HG03442 (cell line): Measurements from ENCODE around the gene KIAA1143.

Experiments used
- ATAC-seq: cut with Tn5 transposase; IDR thresholded peaks from one replicate; pipeline ENCODE4 v1.9.1; 2021; ENCODE audit warnings: mild to moderate bottlenecking, moderate library complexity; ENCODE audit not compliant: unreplicated experiment

Gene KIAA1143

DNA sequence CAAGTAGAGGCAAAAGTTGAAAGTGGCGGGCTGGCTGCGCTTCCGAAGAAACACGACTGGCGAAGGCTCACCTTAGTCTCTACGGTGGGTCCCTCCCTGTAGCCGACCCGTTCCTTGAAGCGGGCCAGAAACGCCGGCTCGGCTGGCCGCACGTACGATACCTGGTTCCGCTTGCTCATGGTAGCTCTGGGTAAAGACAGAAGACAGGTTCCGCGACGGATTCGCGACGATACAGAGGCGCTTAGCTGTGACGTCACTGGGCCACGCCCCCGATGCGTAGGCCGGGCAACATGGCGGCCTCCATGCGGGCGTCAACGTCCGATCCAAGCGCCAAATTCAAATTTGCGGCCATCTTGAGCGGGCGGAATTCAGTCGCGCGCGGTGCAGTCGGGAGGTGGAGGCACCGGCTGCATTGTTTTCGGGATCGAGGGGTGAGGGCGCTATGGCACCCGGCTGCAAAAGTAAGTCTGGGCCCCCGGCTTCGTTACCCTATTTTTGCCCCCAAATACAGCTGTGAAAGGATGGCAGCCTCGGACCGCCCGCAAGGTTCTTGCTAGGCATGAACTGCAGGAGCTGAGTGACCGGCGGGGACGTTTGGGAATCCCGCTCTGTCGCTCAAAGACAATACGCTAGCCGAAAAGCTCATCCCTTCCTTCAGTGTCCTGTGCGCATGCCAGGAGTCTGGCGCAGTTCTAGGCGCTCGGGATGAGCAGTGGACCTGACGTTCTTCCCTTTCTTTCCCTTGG, at the start of gene KIAA1143, which contains the start of gene KIF15:
TSS of gene KIAA1143 (minus strand) at position 196 of the 746 bp plus-strand sequence. CDS start at position 179, 17 bp downstream.
TSS of gene KIF15 (plus strand) at position 371 of the 746 bp plus-strand sequence. CDS start at position 443, 72 bp downstream.
- peak; percentile 87 for ATAC-seq

GRCh38 chr3:44805960-44806359, 44.5 kb upstream of the KIAA1143 start:
- no peak for ATAC-seq

DNA sequence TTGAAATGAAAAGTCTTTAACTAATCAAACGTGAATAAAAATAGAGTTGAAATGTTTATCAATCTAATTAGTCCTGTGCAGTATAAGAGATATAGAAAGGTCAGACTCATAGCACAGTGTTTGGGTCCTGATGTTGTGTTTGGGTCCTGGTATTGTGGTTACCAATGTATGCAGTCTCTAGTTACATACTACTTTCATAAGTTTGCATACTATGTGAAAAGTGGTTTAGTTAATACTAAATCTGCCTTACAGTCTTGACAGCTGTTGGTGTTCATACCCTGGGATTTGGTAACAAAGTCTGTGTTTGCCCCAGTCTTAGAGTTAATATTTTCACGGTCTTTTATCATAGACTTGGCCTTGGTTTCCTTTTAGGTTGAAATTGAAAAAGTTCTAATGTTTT, 41.9 kb upstream of the KIAA1143 start:
- no peak for ATAC-seq

DNA sequence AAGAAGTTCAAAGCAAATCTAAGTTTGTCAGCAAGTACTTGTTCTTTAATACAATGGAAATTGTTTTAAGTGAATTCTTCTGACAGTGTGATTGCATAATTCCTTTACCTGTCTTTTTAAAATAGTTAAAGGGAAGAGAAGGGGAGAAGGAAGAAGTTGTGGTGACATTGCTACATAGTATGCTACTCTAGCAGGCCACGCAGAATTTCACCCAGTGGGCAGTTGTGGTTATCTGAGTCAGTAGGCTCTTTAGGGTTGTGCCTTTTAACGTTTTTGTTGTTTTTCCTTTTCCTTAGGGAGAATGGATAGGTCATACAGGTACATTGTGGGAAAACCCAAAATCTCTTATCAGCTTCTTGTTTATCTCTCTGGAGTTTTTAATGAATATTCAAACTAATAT, 40.6 kb upstream of the KIAA1143 start:
- ATAC-seq, result no peak

- no peak for ATAC-seq
Measured at GRCh38 chr3:44795197-44795596, 33.8 kb upstream of the KIAA1143 start.

DNA sequence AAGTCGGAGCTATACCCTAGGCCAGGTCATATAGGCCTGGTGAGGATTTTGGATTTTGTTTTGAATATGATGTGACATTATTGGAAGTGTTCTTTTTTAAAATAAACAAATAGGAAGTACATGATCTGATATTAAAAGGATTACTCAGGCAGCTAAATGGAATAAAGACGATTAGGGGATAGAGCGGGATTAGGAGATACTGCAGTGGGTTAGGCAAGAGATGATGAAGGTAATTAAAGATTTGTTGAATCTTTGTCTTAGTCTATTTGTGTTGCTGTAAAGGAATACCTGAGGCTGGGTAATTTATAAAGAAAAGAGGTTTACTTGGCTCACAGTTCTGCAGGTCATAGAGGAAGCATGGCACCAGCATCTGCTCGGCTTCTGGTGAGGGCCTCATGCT, 21.5 kb upstream of the KIAA1143 start:
- ATAC-seq, result no peak

GRCh38 chr3:44772099-44772442, 10.7 kb upstream of the KIAA1143 start:
- no peak for ATAC-seq

GRCh38 chr3:44771424-44772098, 10.1 kb upstream of the KIAA1143 start:
- ATAC-seq, result no peak

DNA sequence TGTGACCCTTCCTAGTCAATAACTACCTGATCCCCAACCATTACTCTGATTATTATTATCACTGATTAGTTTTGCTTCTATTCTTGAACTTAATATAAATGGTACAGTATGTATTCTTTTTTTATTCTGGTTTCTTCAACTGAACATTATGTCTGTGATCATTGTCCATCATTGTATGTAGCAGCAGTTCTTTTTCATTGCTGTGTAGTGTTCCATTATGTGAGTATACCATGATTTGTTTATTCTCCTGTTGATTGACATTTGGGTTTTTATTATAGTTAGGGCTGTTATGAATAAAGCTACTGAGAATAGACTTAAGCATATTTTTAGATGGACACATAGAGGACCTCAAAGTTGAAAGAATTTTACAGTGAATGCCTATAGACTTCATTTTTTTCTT, 2.8 kb upstream of the KIAA1143 start:
- ATAC-seq, result no peak

GRCh38 chr3:44762690-44763089, 1.3 kb upstream of the KIAA1143 start:
- no peak for ATAC-seq

DNA sequence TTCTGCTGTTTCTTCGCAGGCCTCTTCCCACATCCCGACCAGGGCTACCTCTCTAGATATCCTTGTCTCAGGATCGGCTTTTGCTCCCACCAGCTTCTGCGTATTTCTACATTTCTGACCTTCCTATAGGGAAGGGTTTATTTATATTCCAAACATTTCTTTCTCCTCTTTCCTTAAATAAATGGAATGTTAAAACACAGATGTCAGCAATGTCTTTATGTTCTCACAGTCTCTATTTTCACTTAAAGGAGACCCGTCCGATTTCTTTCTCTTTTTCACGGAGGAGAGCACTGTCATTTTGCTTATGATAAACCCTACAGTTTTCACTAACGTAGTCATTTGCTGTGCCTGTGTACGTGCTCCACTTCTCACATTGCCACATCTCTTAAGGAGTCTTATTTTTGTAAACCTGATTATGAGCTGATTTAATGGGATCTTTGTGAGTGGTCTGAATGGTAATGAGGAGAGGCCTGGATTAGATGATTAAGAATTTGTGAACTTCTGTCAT, 805 bp upstream of the KIAA1143 start:
- ATAC-seq, result no peak

DNA sequence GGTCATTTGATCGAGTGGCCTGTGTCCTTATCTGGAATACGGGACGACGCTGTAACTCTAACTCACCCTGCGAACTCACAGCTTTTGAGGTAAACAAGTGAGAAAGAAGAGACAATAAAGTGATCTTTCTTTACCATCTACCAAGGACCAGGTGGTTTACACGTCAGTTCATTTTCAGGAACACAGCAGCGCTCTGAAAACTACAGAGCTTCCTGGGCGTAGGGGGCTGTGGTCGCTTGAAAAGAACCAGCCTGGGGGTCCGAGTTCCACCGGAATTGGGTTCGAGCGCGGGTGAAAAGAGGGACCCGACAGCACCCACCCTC, 357 bp downstream of the KIAA1143 start:
- ATAC-seq, result no peak

DNA sequence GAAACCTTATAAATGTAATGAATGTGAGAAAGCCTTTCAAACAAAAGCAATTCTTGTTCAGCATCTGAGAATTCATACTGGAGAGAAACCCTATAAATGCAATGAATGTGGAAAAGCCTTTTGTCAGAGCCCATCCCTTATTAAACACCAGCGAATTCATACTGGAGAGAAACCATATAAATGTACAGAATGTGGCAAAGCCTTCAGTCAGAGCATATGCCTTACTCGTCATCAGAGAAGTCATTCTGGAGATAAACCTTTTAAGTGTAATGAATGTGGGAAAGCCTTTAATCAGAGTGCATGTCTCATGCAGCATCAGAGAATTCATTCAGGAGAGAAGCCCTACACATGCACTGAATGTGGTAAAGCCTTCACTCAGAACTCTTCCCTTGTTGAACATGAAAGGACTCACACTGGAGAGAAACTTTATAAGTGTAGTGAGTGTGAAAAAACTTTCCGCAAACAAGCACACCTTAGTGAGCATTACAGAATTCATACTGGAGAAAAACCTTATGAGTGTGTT, 26.7 kb downstream of the KIAA1143 start:
- ATAC-seq, result no peak

GRCh38 chr3:44729384-44729910, 32.0 kb downstream of the KIAA1143 start, which contains the start of gene ZNF501:
ZNF501 (plus strand) TSS chr3:44729635; CDS start chr3:44734422, 4,787 bp downstream.
- ATAC-seq, result peak; percentile 89

- ATAC-seq, result no peak
Measured at GRCh38 chr3:44722103-44722401, 39.4 kb downstream of the KIAA1143 start.

GRCh38 chr3:44721231-44722102, 40.0 kb downstream of the KIAA1143 start:
- no peak for ATAC-seq

DNA sequence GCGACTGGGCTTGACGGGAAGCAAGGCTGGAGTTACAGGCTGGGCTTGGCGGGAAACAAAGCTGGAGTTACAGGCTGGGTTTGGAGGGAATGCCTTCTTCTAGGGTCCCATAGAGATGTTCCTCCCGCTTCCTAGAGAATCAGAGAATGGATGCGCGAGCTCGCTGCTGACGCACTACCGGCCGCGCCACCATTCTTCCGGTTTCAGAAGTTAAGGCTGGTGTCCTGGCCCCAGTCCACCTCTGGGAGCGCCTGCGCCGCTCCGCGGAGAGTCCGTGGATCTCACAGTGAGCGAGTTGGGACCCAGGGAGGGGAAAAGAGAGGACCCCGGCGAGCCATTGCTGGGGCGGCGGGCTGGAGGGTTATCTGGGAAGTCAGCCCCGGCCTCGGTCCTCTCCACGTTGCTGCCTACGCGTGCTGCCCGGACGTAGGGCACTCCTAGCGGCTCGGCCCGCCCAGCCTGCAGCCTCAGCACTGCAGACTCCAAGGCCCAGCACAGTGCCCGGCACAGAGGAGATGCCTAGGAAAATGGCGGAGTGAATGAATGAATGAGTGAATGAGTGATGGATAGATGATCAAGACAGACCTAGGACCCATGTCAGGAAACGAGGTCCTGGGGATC, 48.9 kb downstream of the KIAA1143 start, which contains the start of gene ZNF502:
TSS of gene ZNF502 (plus strand) at position 206 of the 621 bp plus-strand sequence. CDS start 7,602 bp downstream, outside the sequence.
- ATAC-seq, result no peak
